MM.1S (cell line): Measurements from ENCODE around the gene CDAN1.

Experiments
- DNase-seq: peaks from one replicate; pipeline ENCODE4 v3.0.0-alpha.2; 2015
- H2AFZ ChIP-seq: fragments of 300-600 bp; sonication (generic); 2 replicates; pipeline ENCODE4 v1.6.0; 2016; ENCODE audit warnings: antibody characterized with exemption, low read length
- H3F3A ChIP-seq: fragments of 300-600 bp; sonication (generic); 2 replicates; pipeline ENCODE4 v1.6.1; 2016; ENCODE audit warnings: mild to moderate bottlenecking, antibody characterized with exemption, low read length, moderate library complexity, mixed read lengths; ENCODE audit not compliant: insufficient read depth
- H3K27ac ChIP-seq: fragments of 300-600 bp; sonication (generic); 2 replicates; pipeline ENCODE4 v1.5.1; 2016; ENCODE audit warnings: mild to moderate bottlenecking, low read length
- H3K27me3 ChIP-seq: fragments of 300-600 bp; sonication (generic); replicated peaks from 2 replicates; pipeline ENCODE4 v1.6.0; 2016; ENCODE audit warnings: low read length; ENCODE audit not compliant: insufficient read depth
- H3K36me3 ChIP-seq: fragments of 300-600 bp; sonication (generic); replicated peaks from 2 replicates; pipeline ENCODE4 v1.6.1; 2016; ENCODE audit warnings: mild to moderate bottlenecking, low read length, mixed read lengths; ENCODE audit not compliant: insufficient read depth
- H3K4me1 ChIP-seq: fragments of 300-600 bp; sonication (generic); 2 replicates; pipeline ENCODE4 v1.6.1; 2016; ENCODE audit warnings: low read length, mixed read lengths
- H3K4me2 ChIP-seq: fragments of 300-600 bp; sonication (generic); 2 replicates; pipeline ENCODE4 v1.6.0; 2016; ENCODE audit warnings: low read depth, low read length
- H3K4me3 ChIP-seq: fragments of 300-600 bp; sonication (generic); 2 replicates; pipeline ENCODE4 v1.5.1; 2016; ENCODE audit warnings: low read length, mixed read lengths
- H3K79me2 ChIP-seq: fragments of 300-600 bp; sonication (generic); 2 replicates; pipeline ENCODE4 v1.6.1; 2016; ENCODE audit warnings: mixed run types, low read length, mixed read lengths
- H3K9ac ChIP-seq: fragments of 300-600 bp; sonication (generic); 2 replicates; pipeline ENCODE4 v1.6.1; 2016; ENCODE audit warnings: low read length, mixed read lengths
- H3K9me2 ChIP-seq: fragments of 300-600 bp; sonication (generic); replicated peaks from 2 replicates; pipeline ENCODE4 v1.6.1; 2016; ENCODE audit warnings: mild to moderate bottlenecking, low read length, mixed read lengths; ENCODE audit not compliant: insufficient read depth
- H3K9me3 ChIP-seq: fragments of 300-600 bp; sonication (generic); replicated peaks from 2 replicates; pipeline ENCODE4 v1.6.1; 2016; ENCODE audit warnings: mild to moderate bottlenecking, low read length, mixed read lengths; ENCODE audit not compliant: insufficient read depth
- H4K20me1 ChIP-seq: fragments of 300-600 bp; sonication (generic); 2 replicates; pipeline ENCODE4 v1.6.1; 2016; ENCODE audit warnings: mild to moderate bottlenecking, low read length, moderate library complexity, mixed read lengths; ENCODE audit not compliant: insufficient read depth
- CTCF ChIP-seq: fragments of 300-600 bp; sonication (generic); IDR thresholded peaks from 2 replicates; pipeline ENCODE4 v1.5.1; 2016; ENCODE audit warnings: antibody characterized with exemption, low read length, mixed read lengths
- EZH2 ChIP-seq: fragments of 300-600 bp; sonication (generic); optimal IDR thresholded peaks from 2 replicates; pipeline ENCODE3; 2017; ENCODE audit warnings: low read depth, mild to moderate bottlenecking, antibody characterized with exemption, low read length, mixed read lengths
- EZH2phosphoT487 ChIP-seq: fragments of 300-600 bp; sonication (generic); IDR thresholded peaks from 2 replicates; pipeline ENCODE4 v1.6.1; 2018; ENCODE audit warnings: antibody characterized with exemption, low read length

The CDAN1 gene

GRCh38 chr15:42744195-42744594, 7.3 kb upstream of the CDAN1 start:
- H3K27ac ChIP-seq, result no peak overlapping the region
- TF ChIP-seq CTCF (no peak), EZH2phosphoT487 (no peak), EZH2 (no peak)
- no peaks in the 10 kb centered on the region for H3K36me3 ChIP-seq
- no peaks in the 10 kb centered on the region for H3K79me2 ChIP-seq
- no peak for DNase-seq
- no peaks in the 10 kb centered on the region for H3K27me3 ChIP-seq
- no peak overlapping the region for H3K9ac ChIP-seq
- H4K20me1 ChIP-seq, result no peaks in the 10 kb centered on the region
- H3K9me3 ChIP-seq, result no peaks in the 10 kb centered on the region
- no peaks in the 10 kb centered on the region; the same call in 1 of the 2 replicates for H3F3A ChIP-seq
- H3K4me2 ChIP-seq, result no peak overlapping the region
- H3K9me2 ChIP-seq, result no peaks in the 10 kb centered on the region
- no peak overlapping the region for H2AFZ ChIP-seq
- no peak overlapping the region for H3K4me3 ChIP-seq
- no peaks in the 10 kb centered on the region for H3K4me1 ChIP-seq

- Histone ChIP-seq H3K4me3 (no peak overlapping the region), H3K9me2 (no peaks in the 10 kb centered on the region), H3K9ac (no peak overlapping the region), H3K4me1 (no peaks in the 10 kb centered on the region), H2AFZ (no peak overlapping the region), H3K9me3 (no peaks in the 10 kb centered on the region), H4K20me1 (no peaks in the 10 kb centered on the region), H3K36me3 (no peaks in the 10 kb centered on the region), H3K27me3 (no peaks in the 10 kb centered on the region), H3K4me2 (no peak overlapping the region), H3K79me2 (no peaks in the 10 kb centered on the region), H3F3A (no peaks in the 10 kb centered on the region; the same call in 1 of the 2 replicates), H3K27ac (no peak overlapping the region)
- DNase-seq, result no peak
- no peak for TF ChIP-seq EZH2phosphoT487
- no peak for TF ChIP-seq CTCF
- TF ChIP-seq EZH2, result no peak
Measured at GRCh38 chr15:42742149-42742548, 5.2 kb upstream of the CDAN1 start.

- H3K9me2 ChIP-seq, result no peaks in the 10 kb centered on the region
- H3K4me2 ChIP-seq, result no peak overlapping the region
- H3K9me3 ChIP-seq, result no peaks in the 10 kb centered on the region
- no peak for DNase-seq
- H3K27ac ChIP-seq, result no peak overlapping the region
- H3K79me2 ChIP-seq, result no peaks in the 10 kb centered on the region
- H3K4me3 ChIP-seq, result no peak overlapping the region
- H3K9ac ChIP-seq, result no peak overlapping the region
- H3F3A ChIP-seq, result peaks cover 2% of the 10 kb centered on the region
- no peaks in the 10 kb centered on the region for H3K27me3 ChIP-seq
- H3K36me3 ChIP-seq, result no peaks in the 10 kb centered on the region
- TF ChIP-seq EZH2 (no peak), EZH2phosphoT487 (no peak), CTCF (no peak)
- no peaks in the 10 kb centered on the region for H3K4me1 ChIP-seq
- no peak overlapping the region for H2AFZ ChIP-seq
- H4K20me1 ChIP-seq, result no peaks in the 10 kb centered on the region
Measured at GRCh38 chr15:42741710-42742109, 4.8 kb upstream of the CDAN1 start.
